GM10248 (cell line): ENCODE results near the gene ORAI3.
A peak's percentile ranks its signal among the peaks of the same experiment; 100 is the strongest.

Source experiments
- CTCF ChIA-PET: fragments of 300-600 bp; sonication (Branson Sonifier 250); formaldehyde crosslinking; extraction: SDS; loops from one replicate; lab custom pipeline; 2021; ENCODE audit warnings: antibody characterized with exemption; lab: Yijun Ruan, JAX
- POLR2A ChIA-PET: fragments of 350-650 bp; sonication (Branson Sonifier 250); formaldehyde crosslinking; extraction: SDS; loops from one replicate; lab custom pipeline; 2020; ENCODE audit warnings: antibody characterized with exemption; lab: Yijun Ruan, JAX
- DNase-seq: peaks from one replicate; pipeline ENCODE4 v3.0.0; 2012; ENCODE audit errors: extremely low spot score
- CTCF ChIP-seq: IDR thresholded peaks from 2 replicates; pipeline ENCODE4 v1.5.1; 2012; ENCODE audit warnings: mild to moderate bottlenecking, low read depth; ENCODE audit errors: extremely low read depth, missing control alignments, control extremely low read depth

ORAI3 gene

DNA sequence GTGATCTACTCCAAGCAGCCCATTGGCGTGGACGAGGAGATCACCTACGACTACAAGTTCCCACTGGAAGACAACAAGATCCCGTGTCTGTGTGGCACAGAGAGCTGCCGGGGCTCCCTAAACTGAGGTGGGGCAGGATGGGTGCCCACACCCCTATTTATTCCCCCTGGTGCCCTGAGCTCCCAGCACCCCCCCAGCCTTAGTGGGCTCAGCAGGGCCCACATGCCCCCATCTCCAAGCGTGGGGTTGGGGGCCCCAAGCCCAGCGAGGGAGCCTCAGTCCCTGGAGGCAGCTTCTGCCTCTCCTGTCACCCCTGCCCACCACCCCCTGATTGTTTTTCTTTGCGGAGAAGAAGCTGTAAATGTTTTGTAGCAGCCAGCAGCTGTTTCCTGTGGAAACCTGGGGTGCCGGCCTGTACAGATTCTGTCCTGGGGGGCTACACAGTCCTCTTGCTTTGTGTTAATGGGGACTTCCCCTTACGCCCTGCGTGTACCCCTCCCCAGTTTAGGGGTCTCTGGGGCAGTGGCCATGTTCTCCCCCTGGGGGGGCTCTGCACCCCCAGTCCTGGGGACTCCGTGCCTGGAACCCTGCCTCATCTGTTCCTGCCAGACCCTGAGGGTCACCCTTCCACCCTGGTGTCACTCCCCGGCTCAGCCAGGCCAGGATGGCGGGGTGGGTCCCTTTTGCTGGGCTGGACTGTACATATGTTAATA lies 35.2 kb downstream of the ORAI3 start:
- no peak for DNase-seq
- ChIA-PET POLR2A (interaction anchor here (1.0 kb wide), 1 partner anchor 196 kb away, joined by 3 read pairs; the partner anchor contains the start of gene FUS), CTCF (interaction anchor here (0.5 to 4.7 kb wide), 52 partner anchors 9 to 890 kb away, joined by 3 to 32 read pairs (median 4); partner anchors contain the start of genes KAT8, STX4, VKORC1 and ZNF267)
- no peak for TF ChIP-seq CTCF

DNA sequence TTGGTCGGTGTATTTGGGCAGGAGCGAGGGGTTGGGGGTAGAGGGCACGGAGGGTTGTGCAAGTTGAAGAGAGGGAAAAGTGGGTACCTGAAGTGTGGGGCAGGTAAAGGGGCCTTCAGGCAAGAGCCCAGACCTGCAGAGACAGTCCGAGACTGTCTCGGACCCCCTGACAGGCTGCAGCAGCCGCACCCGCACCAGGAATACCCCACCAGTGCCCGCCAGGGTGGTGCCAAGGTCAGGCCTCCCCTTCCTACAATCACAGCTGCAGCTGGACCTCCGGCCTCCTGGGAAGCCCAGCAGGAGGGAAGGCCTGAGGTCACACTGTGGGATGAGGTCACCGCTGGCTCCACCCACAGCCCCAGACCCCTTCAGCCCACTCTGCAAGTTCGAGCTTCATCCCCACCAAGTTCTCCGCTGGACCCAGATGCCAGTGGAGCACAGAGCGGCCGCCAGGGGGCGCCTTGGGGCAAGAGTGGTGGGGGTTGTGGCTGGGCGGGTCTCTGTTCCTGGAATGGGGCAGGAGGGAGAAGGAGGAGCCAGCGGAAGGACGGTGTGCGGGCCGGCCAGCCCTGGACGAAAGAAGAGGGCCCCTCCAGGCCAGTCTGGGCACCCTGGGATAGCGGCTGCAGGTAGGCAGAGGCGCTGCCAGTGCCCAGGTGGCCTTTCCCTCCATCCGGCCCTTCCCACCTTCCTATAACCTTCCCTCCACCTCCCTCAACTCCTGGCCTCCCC lies 36.0 kb downstream of the ORAI3 start, which contains the start of gene HSD3B7:
Gene HSD3B7 (plus strand): TSS at position 539 of the 732 bp plus-strand sequence. CDS start 452 bp downstream, outside the sequence.
- POLR2A ChIA-PET = interaction anchor here (0.7 to 1.0 kb wide), 2 partner anchors 10 to 195 kb away, joined by 3 read pairs; partner anchors contain the start of gene FUS
- DNase-seq = peak; percentile 92
- CTCF ChIA-PET = interaction anchor here (0.5 to 4.7 kb wide), 50 partner anchors 9 to 889 kb away, joined by 3 to 32 read pairs (median 4); partner anchors contain the start of genes KAT8, STX4, VKORC1 and ZNF267
- peak; percentile 89 for TF ChIP-seq CTCF

GRCh38 chr16:30985401-30986128 lies 36.7 kb downstream of the ORAI3 start:
- POLR2A ChIA-PET = interaction anchor here (0.7 to 1.0 kb wide), 3 partner anchors 10 to 195 kb away, joined by 3 read pairs; partner anchors contain the start of gene FUS
- CTCF ChIA-PET = interaction anchor here (0.9 to 4.7 kb wide), 30 partner anchors 9 to 888 kb away, joined by 3 to 32 read pairs (median 6); partner anchors contain the start of genes STX4, VKORC1, ZNF267 and ZNF646
- no peak for DNase-seq
- TF ChIP-seq CTCF = no peak

DNA sequence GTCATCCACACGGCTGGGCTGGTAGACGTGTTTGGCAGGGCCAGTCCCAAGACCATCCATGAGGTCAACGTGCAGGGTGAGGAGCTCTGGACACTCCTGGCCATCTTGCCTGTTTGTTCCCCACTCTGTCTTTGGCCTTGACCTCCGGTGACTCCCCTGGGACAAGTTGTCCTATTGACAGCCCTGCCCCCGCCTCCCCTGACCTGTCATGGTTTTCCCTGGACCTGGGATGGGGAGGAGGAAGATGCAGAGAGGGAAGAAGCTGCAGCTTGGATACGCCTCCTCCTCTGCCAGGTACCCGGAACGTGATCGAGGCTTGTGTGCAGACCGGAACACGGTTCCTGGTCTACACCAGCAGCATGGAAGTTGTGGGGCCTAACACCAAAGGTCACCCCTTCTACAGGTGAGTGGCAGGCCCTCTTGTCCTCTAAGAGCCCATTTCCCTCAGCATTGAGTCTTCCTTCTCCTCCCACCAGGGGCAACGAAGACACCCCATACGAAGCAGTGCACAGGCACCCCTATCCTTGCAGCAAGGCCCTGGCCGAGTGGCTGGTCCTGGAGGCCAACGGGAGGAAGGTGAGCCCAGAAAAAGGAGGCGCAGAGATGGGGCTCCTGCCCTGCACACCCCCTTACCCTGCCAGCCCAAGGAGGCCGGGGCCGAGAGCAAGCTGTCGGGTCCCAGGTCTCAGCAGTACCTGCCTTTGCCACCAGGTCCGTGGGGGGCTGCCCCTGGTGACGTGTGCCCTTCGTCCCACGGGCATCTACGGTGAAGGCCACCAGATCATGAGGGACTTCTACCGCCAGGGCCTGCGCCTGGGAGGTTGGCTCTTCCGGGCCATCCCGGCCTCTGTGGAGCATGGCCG lies 37.5 kb downstream of the ORAI3 start:
- POLR2A ChIA-PET = interaction anchor here (0.7 to 0.8 kb wide), 2 partner anchors 11 to 194 kb away, joined by 3 read pairs; no protein-coding TSS in a partner anchor
- no peak for DNase-seq
- CTCF ChIA-PET = interaction anchor here (0.9 to 4.7 kb wide), 19 partner anchors 8 to 886 kb away, joined by 3 to 32 read pairs (median 9); partner anchors contain the start of genes STX4, VKORC1, ZNF646 and ZNF668
- no peak for TF ChIP-seq CTCF

DNA sequence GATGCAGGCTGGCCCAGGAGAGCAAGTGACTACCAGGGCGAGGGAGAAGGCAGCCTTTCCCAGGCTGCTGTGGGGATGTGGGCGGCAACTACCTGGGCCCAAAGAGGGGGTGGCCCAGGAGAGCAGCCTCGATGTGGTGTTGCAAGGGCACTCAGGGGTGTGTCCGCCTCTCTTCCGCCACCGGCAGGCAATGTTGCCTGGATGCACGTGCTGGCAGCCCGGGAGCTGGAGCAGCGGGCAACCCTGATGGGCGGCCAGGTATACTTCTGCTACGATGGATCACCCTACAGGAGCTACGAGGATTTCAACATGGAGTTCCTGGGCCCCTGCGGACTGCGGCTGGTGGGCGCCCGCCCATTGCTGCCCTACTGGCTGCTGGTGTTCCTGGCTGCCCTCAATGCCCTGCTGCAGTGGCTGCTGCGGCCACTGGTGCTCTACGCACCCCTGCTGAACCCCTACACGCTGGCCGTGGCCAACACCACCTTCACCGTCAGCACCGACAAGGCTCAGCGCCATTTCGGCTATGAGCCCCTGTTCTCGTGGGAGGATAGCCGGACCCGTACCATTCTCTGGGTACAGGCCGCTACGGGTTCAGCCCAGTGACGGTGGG lies 38.8 kb downstream of the ORAI3 start:
- ChIA-PET CTCF (interaction anchor here (2.5 kb wide), 1 partner anchor 155 kb away, joined by 14 read pairs; no protein-coding TSS in a partner anchor), POLR2A (no interaction called here)
- no peak for DNase-seq
- no peak for TF ChIP-seq CTCF
